HG02970 (cell line): ENCODE results near the gene SLC19A1.

ENCODE experiments used
- ATAC-seq: cut with Tn5 transposase; IDR thresholded peaks from one replicate; pipeline ENCODE4 v1.9.1; 2021; ENCODE audit warnings: mild to moderate bottlenecking, moderate library complexity, moderate number of reproducible peaks; ENCODE audit not compliant: unreplicated experiment, low FRiP score

SLC19A1 gene

DNA sequence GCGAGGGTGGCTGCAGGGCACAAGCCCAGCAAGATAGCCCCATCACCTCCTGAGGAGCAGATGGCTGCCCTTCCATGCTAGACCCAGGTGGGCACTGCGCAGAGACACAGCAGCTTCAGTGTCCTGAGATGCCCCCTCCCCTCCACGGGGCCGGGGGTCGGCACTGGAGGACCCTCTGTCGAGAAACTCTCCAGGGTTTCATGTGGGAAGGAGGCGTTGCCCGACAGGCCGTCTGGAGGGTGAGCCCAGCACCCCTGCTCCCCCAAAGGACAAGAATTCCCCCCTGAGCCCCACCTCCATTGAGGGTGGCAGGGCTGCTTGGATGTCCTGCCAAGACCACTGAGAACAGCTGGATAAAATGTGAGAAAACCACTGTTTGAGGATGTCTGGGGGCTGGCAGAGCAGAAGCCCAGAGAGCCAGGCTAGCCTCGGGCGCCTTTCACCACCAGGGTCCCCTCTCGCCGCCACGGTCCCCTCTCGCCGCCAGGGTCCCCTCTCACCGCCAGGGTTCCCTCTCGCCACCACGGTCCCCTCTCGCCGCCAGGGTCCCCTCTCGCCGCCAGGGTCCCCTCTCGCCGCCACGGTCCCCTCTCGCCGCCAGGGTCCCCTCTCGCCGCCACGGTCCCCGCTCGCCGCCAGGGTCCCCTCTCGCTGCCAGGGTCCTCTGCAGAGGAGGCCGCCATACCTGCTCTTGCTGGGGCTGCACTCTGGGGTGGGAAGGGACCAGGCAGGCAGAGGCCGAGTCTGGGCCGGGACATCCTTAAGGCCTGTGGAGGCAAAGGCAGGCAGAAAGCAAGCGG is 44.2 kb downstream of the SLC19A1 start:
- ATAC-seq: no peak

- no peak for ATAC-seq
These were observed 45.0 kb downstream of the SLC19A1 start for GRCh38 chr21:45496968-45497845.

- ATAC-seq: no peak
These were observed 45.9 kb downstream of the SLC19A1 start for GRCh38 chr21:45496151-45496967.

GRCh38 chr21:45494851-45495680 is 47.2 kb downstream of the SLC19A1 start:
- ATAC-seq: no peak

DNA sequence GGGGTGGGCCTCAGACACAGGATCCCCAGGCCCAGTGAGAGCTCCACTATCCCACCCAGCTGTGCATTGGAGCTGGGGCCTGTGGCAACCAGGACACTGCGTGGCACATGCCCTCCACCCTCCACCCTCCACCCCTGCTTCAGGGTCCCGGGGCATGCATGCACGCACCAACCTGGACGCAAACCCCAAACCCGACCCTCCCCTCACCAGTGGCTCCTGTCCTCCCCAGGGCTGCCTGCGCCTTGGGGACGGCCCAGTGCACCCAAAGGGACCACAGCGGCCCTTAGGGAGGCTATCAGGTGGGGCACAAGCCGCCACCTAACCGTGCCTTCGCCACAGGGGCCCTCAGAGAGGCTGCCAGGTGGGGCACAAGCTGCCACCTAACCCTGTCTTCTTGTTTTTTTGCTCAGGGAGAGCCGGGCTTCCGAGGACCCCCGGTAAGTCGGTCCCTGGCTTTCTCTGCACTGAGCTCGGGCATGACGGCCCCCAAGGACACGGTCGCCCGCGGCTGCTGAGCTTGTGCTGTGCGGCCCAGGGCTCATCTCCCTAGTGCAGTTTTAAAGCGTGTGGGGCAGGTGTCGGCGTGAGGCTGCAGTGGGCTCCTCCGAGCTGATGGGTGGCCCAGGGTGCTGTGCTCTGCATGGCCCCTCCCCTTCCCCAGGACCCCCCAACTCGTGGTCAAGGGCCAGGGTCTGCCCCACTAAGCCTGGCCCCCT is 47.9 kb downstream of the SLC19A1 start:
- ATAC-seq: no peak

DNA sequence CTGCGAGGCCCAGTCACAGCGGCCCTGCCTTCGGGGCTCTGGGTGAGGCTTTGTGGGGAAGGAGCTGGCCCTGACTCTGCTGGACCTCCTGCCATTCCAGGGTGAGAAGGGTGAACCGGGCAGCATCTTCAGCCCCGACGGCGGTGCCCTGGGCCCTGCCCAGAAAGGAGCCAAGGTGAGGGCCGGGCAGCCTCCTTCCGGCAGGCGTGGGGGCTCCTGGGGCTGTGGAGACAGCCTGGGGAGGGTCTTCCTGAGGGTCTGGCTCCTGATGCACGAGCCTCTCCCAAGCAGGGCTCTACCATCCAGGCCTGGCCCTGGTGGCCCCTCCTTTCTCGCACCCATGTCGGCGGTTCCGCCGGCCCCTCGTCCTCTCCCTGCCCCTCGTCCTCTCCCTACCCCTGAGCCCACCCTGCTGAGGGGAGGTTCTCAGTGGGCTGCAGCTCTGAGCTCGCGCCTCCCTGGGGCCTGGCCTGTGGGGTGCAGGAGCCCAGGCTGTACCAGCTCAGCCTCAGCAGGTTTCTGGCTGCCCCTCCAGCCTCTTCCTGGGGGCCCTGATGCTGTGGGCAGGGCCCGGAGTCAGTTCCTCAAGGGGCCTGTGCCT is 48.7 kb downstream of the SLC19A1 start:
- ATAC-seq: no peak

DNA sequence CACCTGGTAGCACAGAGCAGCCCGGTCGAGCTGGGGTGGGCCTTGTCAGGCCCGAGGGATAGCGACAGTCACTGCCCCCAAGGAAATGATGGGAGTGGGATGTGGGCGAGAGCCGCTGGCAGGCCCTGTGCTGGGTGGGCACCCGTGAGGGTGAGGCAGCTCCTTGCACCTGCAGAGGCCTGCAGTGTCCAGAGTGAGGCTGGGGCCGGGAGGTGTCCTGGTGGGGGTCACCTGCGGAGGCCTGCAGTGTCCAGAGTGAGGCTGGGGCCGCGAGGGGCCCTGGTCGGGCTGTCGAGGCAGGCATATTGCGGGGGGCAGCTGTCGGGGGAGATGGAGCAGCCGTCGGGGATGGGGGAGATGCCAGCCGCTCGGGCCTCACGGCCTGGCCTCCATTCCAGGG is 49.5 kb downstream of the SLC19A1 start:
- no peak for ATAC-seq

DNA sequence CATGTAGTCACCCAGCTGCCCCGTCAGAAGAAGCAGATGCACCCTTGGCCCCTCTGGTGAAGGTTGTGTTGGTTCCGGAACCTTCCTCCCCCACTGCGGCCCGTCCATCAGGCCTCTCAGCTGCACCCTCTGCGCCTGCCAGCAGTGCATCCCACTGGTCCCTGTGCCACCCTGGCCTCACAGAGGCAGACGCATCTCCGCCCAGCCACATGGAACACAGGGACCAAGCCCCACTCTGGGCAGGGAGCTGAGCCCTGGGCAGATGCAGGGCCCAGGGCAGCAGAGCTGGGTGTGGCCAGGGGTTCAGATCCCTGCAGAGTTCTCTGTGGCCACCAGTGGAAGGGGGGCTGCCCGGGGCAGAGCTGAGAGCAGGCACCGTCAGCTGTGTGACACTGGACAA is 50.6 kb downstream of the SLC19A1 start:
- no peak for ATAC-seq

- no peak for ATAC-seq
These were observed 51.2 kb downstream of the SLC19A1 start for GRCh38 chr21:45491056-45491455.

GRCh38 chr21:45490049-45490731 is 52.0 kb downstream of the SLC19A1 start:
- ATAC-seq: no peak

DNA sequence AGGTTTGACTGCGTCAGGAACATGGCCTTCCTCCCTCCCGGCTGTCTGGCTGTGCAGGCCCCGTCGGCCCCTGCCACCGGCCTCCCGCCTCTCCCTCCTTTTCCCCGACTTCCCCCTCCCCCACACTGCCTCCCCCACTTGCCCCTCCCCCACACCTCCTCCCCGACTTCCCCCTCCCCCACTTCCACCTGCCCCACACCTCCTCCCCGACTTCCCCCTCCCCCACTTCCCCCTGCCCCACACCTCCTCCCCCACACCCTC is 52.6 kb downstream of the SLC19A1 start:
- ATAC-seq: no peak

- ATAC-seq: no peak
These were observed 53.1 kb downstream of the SLC19A1 start for GRCh38 chr21:45488931-45489721.

GRCh38 chr21:45487891-45488600 is 54.2 kb downstream of the SLC19A1 start:
- no peak for ATAC-seq

- ATAC-seq: no peak
These were observed 55.0 kb downstream of the SLC19A1 start for GRCh38 chr21:45487161-45487806.

GRCh38 chr21:45486443-45487160 is 55.6 kb downstream of the SLC19A1 start:
- no peak for ATAC-seq
